Breast epithelium (tissue), 3 donors: Measurements from ENCODE around the gene ETS1.

Source experiments
- CTCF ChIP-seq, 3 donors: fragments of 450-650 bp; IDR thresholded peaks; one replicate each; pipeline ENCODE4 v1.5.1; 2016 to 2017; ENCODE audit warnings: antibody characterized with exemption in 3 of 3, mild to moderate bottlenecking in 3 of 3, moderate library complexity in 3 of 3
- POLR2A ChIP-seq: fragments of 450-650 bp; IDR thresholded peaks from one replicate; pipeline ENCODE4 v1.6.1; 2016; ENCODE audit warnings: antibody characterized with exemption, mild to moderate bottlenecking, moderate library complexity
- POLR2AphosphoS5 ChIP-seq, 3 donors: sonication (generic); formaldehyde crosslinking; IDR thresholded peaks; one replicate each; pipeline ENCODE4 v1.6.1; 2017; ENCODE audit warnings: antibody characterized with exemption in 3 of 3

- no peak for TF ChIP-seq CTCF (IDR thresholded peaks at IDR 0.05)
- no peak for TF ChIP-seq POLR2AphosphoS5 (IDR thresholded peaks at IDR 0.05)
- TF ChIP-seq POLR2A, result no peak
Observed at GRCh38 chr11:128492461-128492860, 94.9 kb downstream of the ETS1 start.
